MCF 10A (cell line): ENCODE measurements around the gene SLC9A1. TPM values are rescaled to one million over a fixed set of nuclear protein-coding genes. Genes with fewer than 3 reads are reported as not detected.

Source experiments
- BruUV-seq: library from RNA; stranded (reverse); fragments of 400-500 nt; replicated peaks from 2 replicates; lab custom pipeline; 2021; lab: Mats Ljungman, UMichigan
- CTCF ChIA-PET: fragments of 300-600 bp; sonication (Branson Sonifier 250); formaldehyde crosslinking; extraction: SDS; loops from one replicate; lab custom pipeline; 2021; ENCODE audit warnings: antibody characterized with exemption, inconsistent platforms; lab: Yijun Ruan, JAX
- POLR2A ChIA-PET: fragments of 300-600, 350-650 bp; sonication (Branson Sonifier 250); formaldehyde crosslinking; extraction: SDS; loops from one replicate; lab custom pipeline; 2020; ENCODE audit warnings: antibody characterized with exemption, inconsistent platforms; lab: Yijun Ruan, JAX
- DNase-seq: peaks from one replicate; pipeline ENCODE4 v3.0.0-alpha.2; 2018; ENCODE audit not compliant: unreplicated experiment
- H3K27ac Mint-ChIP-seq: one replicate; pipeline ENCODE4 v1.8.0; 2022; ENCODE audit warnings: mild to moderate bottlenecking, low read depth, mixed read lengths; ENCODE audit not compliant: unreplicated experiment
- H3K27me3 Mint-ChIP-seq: one replicate; pipeline ENCODE4 v1.8.0; 2022; ENCODE audit warnings: mixed read lengths; ENCODE audit not compliant: insufficient read depth, unreplicated experiment
- H3K36me3 Mint-ChIP-seq: one replicate; pipeline ENCODE4 v1.8.0; 2022; ENCODE audit warnings: mild to moderate bottlenecking, moderate library complexity, mixed read lengths; ENCODE audit not compliant: insufficient read depth, unreplicated experiment
- H3K4me1 Mint-ChIP-seq: one replicate; pipeline ENCODE4 v1.8.0; 2022; ENCODE audit warnings: mixed read lengths; ENCODE audit not compliant: insufficient read depth, unreplicated experiment
- H3K4me3 Mint-ChIP-seq: one replicate; pipeline ENCODE4 v1.8.0; 2022; ENCODE audit warnings: mild to moderate bottlenecking, moderate library complexity, mixed read lengths; ENCODE audit not compliant: unreplicated experiment
- H3K9me3 Mint-ChIP-seq: one replicate; pipeline ENCODE4 v1.8.0; 2022; ENCODE audit warnings: mixed read lengths; ENCODE audit not compliant: unreplicated experiment
- intact Hi-C: fragments of 100-400 bp; cut with micrococcal nuclease; formaldehyde crosslinking; loops from 2 replicates; pipeline ENCODE4 v1.14.1; 2022
- total RNA-seq: library from RNA; stranded (reverse); gene quantifications from 2 replicates; pipeline ENCODE4 v1.2.3, GENCODE V29; 2022
- TF ChIP-seq, protein P1 (sequence below): fragments of 200-600 bp; IDR thresholded peaks from one replicate; pipeline ENCODE4 v1.8.0; 2022; ENCODE audit warnings: antibody characterized with exemption, mild to moderate bottlenecking; ENCODE audit not compliant: unreplicated experiment

SLC9A1 gene
- total RNA-seq, 1 experiment from 2014 or later = 88.8 TPM

DNA sequence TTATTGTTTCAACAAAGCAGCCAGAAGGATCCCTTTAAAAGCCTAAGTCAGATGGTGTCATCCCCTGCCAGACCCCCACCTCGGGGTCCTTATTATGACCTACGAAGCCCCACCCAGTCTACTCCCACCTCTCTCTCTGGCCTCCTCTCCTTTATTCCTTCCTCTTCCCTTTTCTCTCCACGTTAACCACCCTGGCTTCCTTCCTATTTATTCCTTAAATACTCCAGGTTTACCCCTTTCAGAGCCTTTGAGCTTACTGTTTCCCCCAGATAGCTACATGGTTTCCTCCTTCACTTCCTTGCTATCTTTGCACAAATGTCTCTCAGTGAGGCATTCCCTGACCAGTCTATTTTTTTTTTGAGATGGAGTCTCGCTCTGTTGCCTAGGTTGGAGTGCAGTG is 12.0 kb upstream of the SLC9A1 start:
- ChIA-PET POLR2A (interaction anchor here (1.4 kb wide), 1 partner anchor 9 kb away, joined by 4 read pairs; no protein-coding TSS in a partner anchor), CTCF (no interaction called here)
- Mint-ChIP-seq H3K4me3 (no peak overlapping the region), H3K27me3 (no peaks in the 10 kb centered on the region), H3K36me3 (no peaks in the 10 kb centered on the region), H3K4me1 (no peaks in the 10 kb centered on the region), H3K9me3 (no peaks in the 10 kb centered on the region), H3K27ac (no peak overlapping the region)
- BruUV-seq = no TSS peak
- intact Hi-C loops = no loop called here
- DNase-seq = no peak
- TF ChIP-seq, protein P1, sequence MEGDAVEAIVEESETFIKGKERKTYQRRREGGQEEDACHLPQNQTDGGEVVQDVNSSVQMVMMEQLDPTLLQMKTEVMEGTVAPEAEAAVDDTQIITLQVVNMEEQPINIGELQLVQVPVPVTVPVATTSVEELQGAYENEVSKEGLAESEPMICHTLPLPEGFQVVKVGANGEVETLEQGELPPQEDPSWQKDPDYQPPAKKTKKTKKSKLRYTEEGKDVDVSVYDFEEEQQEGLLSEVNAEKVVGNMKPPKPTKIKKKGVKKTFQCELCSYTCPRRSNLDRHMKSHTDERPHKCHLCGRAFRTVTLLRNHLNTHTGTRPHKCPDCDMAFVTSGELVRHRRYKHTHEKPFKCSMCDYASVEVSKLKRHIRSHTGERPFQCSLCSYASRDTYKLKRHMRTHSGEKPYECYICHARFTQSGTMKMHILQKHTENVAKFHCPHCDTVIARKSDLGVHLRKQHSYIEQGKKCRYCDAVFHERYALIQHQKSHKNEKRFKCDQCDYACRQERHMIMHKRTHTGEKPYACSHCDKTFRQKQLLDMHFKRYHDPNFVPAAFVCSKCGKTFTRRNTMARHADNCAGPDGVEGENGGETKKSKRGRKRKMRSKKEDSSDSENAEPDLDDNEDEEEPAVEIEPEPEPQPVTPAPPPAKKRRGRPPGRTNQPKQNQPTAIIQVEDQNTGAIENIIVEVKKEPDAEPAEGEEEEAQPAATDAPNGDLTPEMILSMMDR = no peak

DNA sequence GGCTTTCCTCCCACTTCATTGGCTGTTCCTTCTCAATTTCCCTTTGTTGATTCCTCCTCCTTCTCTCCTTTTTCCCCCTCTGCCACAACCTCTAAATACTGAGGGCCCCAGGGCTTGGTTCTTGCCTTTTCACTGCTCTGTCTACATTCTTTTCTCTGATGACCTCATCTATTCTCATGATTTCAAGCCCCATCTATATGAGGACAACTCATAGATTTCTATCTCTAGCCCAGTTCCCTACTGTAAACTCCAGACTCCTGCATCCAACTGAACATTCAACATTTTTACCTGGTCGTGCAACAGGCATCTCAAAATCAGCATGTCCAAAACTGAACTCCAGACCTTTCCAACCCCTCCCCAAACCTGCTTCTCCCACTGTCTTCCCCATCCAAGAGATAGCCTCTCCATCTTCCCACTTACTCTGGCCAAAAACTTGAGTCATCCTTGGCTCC is 11.5 kb upstream of the SLC9A1 start:
- H3K27ac Mint-ChIP-seq = no peak overlapping the region
- H3K36me3 Mint-ChIP-seq = no peaks in the 10 kb centered on the region
- ChIA-PET CTCF (interaction anchor here (0.6 kb wide), 1 partner anchor 25 kb away, joined by 3 read pairs; no protein-coding TSS in a partner anchor), POLR2A (interaction anchor here (2.8 kb wide), 1 partner anchor 11 kb away, joined by 12 read pairs; the partner anchor contains the start of gene SLC9A1)
- no TSS peak for BruUV-seq
- H3K27me3 Mint-ChIP-seq = no peaks in the 10 kb centered on the region
- intact Hi-C loops = no loop called here
- no peak for DNase-seq
- no peaks in the 10 kb centered on the region for H3K4me1 Mint-ChIP-seq
- no peak overlapping the region for H3K4me3 Mint-ChIP-seq
- H3K9me3 Mint-ChIP-seq = no peaks in the 10 kb centered on the region
- TF ChIP-seq, protein P1 = no peak

DNA sequence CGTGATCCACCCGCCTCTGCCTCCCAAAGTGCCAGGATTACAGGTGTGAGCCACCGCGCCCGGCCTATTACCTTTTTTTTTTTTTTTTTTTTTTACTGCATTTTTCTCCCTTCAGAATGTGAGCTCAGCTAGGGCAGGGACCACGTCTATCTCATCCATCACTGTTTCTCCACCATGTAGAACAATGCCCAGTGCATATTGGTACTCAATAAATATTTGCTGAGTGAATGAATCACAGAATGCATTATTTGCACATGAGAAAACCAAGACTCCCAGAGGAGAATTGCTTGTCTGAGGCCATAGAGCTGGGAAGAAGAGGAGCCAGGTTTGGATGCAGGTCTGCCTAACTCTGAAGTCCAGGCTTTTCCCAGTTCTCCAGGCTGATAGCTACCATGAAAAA is 8.2 kb upstream of the SLC9A1 start:
- no TSS peak for BruUV-seq
- Mint-ChIP-seq H3K36me3 (no peaks in the 10 kb centered on the region), H3K4me3 (no peak overlapping the region), H3K27me3 (no peaks in the 10 kb centered on the region), H3K4me1 (no peaks in the 10 kb centered on the region), H3K27ac (no peak overlapping the region), H3K9me3 (no peaks in the 10 kb centered on the region)
- ChIA-PET POLR2A (interaction anchor here (0.7 kb wide), 1 partner anchor 151 kb away, joined by 3 read pairs; the partner anchor contains the start of gene TENT5B), CTCF (no interaction called here)
- TF ChIP-seq, protein P1 = no peak
- no peak for DNase-seq
- intact Hi-C loops = no loop called here

DNA sequence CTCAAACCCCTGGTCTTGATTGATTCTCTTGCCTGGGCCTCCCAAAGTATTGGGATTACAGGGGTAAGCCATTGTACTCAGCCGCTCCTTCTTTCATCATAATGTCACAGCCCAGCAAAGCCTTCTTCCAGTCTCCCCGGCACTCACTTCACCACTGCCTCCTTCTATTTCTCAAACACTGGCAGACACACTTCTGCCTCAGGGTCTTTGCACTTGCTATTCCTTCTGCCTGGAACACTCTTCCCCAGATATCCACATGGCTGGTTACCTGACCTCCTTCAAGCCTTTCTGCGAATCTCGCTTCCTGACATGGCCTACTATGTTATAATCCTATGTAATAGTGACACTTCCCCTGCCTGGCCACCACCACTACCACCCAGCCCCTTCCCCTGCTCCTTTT is 7.2 kb upstream of the SLC9A1 start:
- H3K9me3 Mint-ChIP-seq = no peaks in the 10 kb centered on the region
- BruUV-seq = no TSS peak
- no peak overlapping the region for H3K27ac Mint-ChIP-seq
- intact Hi-C loops = no loop called here
- TF ChIP-seq, protein P1 = no peak
- no peaks in the 10 kb centered on the region for H3K27me3 Mint-ChIP-seq
- no peak overlapping the region for H3K4me3 Mint-ChIP-seq
- H3K4me1 Mint-ChIP-seq = no peaks in the 10 kb centered on the region
- DNase-seq = no peak
- CTCF ChIA-PET = interaction anchor here (0.7 to 0.8 kb wide), 2 partner anchors 117 to 152 kb away, joined by 4 to 6 read pairs; no protein-coding TSS in a partner anchor
- no peaks in the 10 kb centered on the region for H3K36me3 Mint-ChIP-seq
- POLR2A ChIA-PET = no interaction called here
